Fibroblast of pulmonary artery (primary cell): ENCODE measurements around the gene MFSD11.

Experiments
- DNase-seq: peaks from one replicate; pipeline ENCODE4 v3.0.0-alpha.2; 2010; ENCODE audit warnings: low read depth
- H3K4me3 ChIP-seq: replicated peaks from 2 replicates; pipeline ENCODE4 v1.5.1; 2011; ENCODE audit warnings: low read depth, mild to moderate bottlenecking, control low read depth, low read length, moderate library complexity
- TF ChIP-seq, protein P1 (sequence below): IDR thresholded peaks from 2 replicates; pipeline ENCODE4 v1.5.1; 2011; ENCODE audit warnings: mild to moderate bottlenecking, control low read depth, low read length, inconsistent platforms; ENCODE audit errors: missing control alignments

Gene MFSD11

DNA sequence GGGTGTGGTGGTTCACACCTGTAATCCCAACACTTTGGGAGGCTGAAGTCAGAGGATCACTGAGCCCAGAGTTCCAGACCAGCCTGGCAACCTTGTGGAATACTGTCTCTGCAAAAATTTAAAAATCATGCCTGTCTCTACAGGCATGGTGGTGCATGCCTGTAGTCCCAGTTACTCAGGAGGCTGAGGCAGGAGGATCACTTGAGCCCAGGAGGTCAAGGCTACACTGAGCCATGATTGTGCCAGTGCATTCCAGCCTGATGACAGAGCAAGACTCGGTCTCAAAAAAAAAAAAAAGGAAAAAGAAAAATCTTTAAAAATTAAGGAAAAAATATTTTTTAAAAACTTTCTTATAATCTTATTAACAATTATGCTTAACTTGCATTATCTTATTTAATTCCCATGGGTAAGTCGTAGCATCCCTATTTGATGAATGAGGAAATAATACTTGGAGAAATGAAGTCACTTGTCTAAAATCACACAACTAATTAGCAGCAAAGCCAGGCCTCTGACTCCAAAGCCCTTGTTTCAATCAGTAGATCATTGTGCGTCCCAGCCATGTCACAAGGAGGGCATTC lies 13.6 kb downstream of the MFSD11 start:
- TF ChIP-seq, protein P1, sequence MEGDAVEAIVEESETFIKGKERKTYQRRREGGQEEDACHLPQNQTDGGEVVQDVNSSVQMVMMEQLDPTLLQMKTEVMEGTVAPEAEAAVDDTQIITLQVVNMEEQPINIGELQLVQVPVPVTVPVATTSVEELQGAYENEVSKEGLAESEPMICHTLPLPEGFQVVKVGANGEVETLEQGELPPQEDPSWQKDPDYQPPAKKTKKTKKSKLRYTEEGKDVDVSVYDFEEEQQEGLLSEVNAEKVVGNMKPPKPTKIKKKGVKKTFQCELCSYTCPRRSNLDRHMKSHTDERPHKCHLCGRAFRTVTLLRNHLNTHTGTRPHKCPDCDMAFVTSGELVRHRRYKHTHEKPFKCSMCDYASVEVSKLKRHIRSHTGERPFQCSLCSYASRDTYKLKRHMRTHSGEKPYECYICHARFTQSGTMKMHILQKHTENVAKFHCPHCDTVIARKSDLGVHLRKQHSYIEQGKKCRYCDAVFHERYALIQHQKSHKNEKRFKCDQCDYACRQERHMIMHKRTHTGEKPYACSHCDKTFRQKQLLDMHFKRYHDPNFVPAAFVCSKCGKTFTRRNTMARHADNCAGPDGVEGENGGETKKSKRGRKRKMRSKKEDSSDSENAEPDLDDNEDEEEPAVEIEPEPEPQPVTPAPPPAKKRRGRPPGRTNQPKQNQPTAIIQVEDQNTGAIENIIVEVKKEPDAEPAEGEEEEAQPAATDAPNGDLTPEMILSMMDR = no peak
- no peak for DNase-seq
- no peak overlapping the region for H3K4me3 ChIP-seq

DNA sequence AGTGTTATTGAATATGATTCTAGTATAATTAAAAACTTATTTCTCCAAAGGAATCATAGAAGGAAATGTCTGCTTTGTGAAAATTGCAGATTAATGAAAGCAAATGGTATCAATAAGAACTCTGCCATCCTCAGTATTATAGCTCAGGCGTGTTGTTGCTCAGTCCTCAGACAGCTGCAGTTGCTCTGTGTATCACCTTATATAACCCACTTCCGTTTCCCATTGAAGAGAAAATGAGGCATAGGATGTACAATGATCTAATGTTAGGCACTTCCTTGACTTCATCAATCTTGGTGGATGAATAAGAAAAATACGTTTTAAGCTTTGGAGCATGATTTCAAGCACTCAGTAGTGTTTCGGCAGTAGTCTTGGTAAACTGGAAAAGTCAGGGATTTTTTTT lies 14.1 kb downstream of the MFSD11 start:
- TF ChIP-seq, protein P1 = no peak
- no peak for DNase-seq
- no peak overlapping the region for H3K4me3 ChIP-seq

DNA sequence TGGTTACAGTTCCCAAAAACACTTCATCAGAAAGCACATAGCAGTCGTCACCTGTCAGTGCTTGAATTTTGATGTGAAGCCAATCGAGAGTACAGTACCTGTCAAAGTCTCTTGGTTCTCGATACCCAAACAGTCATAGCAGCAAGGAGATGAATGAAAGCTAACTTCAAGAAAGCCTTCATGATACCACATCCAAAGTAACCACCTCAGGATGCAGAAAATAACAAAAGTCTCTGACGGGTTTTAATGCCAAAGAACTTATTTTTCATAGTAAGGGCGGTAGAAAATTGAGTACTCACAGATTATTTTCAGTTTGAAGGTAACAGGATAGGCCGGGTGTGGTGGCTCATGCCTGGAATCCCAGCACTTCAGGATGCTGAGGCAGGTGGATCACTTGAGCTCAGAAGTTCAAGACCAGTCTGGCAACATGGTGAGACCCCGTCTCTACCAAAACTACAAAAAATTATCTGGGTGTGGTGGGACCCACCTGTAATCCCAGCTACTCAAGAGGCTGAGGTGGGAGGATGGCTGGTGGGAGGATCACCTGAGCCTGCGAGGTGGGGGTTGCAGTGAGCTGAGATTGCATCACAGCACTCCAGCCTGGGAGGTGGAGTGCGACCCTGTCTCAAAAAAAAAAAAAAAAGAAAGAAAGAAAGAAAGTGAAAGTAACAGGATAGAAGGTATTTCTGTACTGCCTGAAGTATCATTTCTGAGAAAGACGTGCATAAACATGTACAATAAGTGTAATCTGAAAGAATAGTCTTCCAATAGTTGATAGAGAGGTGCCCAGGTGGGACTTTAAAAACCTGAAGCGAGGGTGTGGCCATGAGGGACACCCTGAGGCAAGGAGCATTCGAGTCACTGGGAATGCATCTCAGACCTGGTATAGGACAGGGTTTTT lies 15.4 kb downstream of the MFSD11 start:
- TF ChIP-seq, protein P1 = no peak
- H3K4me3 ChIP-seq = no peak overlapping the region
- no peak for DNase-seq

DNA sequence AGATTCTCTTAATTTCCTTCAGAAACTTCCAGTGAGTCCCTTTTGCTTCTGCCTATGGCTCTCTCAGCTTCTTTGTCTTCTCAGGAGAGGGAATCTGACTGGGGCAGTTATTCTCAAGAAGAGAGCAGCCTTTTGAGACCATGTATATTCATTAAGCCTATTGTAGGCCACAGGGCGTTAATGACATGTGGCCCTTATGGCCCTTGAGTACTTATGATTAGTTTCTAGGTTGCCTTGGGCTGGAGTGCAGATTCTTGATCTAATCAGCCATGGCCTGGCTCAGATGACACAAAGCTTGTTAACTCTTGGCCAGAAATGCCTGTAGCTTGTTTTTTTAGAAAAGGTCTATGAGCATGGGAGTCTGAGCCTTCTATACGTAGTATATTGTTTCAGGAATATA lies 17.4 kb downstream of the MFSD11 start:
- DNase-seq = no peak
- H3K4me3 ChIP-seq = no peak overlapping the region
- TF ChIP-seq, protein P1 = no peak

DNA sequence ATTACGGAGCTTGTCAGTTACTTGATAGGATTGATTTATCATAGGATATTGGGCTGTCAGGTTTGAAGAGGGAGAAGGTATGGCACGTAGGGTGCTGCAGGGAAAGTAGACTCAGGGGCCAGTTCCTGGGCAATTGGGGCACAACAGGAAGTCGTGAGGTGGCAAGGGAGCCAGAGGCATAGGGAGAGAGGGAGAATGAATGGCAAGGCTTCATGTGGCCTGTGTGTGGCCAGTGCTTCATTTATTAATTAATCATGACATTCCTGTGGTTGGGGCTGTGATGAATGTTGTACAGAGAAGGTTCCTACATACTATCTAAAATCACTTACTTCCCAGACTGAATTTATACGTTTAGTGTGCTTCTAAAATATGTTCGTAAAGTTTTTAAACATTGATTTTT lies 19.3 kb downstream of the MFSD11 start:
- TF ChIP-seq, protein P1 = no peak
- no peak for DNase-seq
- H3K4me3 ChIP-seq = no peak overlapping the region

DNA sequence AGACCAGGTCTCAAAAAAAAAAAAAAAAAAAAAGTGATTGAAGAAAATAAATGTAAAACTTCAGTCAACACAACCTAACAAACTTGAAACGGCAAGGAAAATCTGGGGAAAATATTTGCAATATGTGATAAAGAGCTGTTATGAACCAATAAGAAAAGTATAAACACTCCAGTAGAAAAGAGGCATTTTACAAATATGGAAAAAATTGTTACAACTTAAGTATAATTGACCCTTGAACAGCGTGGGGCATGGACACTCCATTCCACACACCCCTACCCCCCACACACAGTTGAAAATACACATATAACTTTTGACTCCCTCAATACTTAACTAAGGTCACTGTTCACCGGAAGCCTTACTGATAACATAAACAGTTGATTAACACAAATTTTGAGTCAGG lies 20.7 kb downstream of the MFSD11 start:
- TF ChIP-seq, protein P1 = no peak
- no peak overlapping the region for H3K4me3 ChIP-seq
- no peak for DNase-seq
